Duodenal mucosa (tissue), 2 donors: Measurements from ENCODE around the gene PCDHGB7.
"Not testable (repeated sequence)": the region's sequence is repeated elsewhere in the genome, so short reads cannot be mapped to it uniquely, and the experiment has no call there.

Experiments
- H3K27ac ChIP-seq: one replicate; pipeline ENCODE4 v1.7.0; 2013; ENCODE audit warnings: low read depth, low read length
- H3K27me3 ChIP-seq, 2 donors: one replicate each; pipeline ENCODE4 v1.7.0; 2013; ENCODE audit warnings: low read length in 2 of 2, control low read depth in 1 of 2; ENCODE audit not compliant: insufficient read depth in 2 of 2, control insufficient read depth in 1 of 2
- H3K36me3 ChIP-seq, 2 donors: one replicate each; pipeline ENCODE4 v1.7.0; 2013; ENCODE audit warnings: low read length in 2 of 2, control low read depth in 1 of 2; ENCODE audit not compliant: insufficient read depth in 2 of 2, control insufficient read depth in 1 of 2
- H3K4me1 ChIP-seq, 2 donors: one replicate each; pipeline ENCODE4 v1.7.0; 2013; ENCODE audit warnings: low read length in 2 of 2, control low read depth in 1 of 2; ENCODE audit not compliant: insufficient read depth in 2 of 2, control insufficient read depth in 1 of 2
- H3K4me3 ChIP-seq, 2 donors: one replicate each; pipeline ENCODE4 v1.7.0; 2013; ENCODE audit warnings: low read length in 2 of 2, low read depth in 1 of 2
- H3K9ac ChIP-seq, 2 donors: one replicate each; pipeline ENCODE4 v1.7.0; 2013; ENCODE audit warnings: low read length in 2 of 2, low read depth in 1 of 2
- H3K9me3 ChIP-seq, 2 donors: one replicate each; pipeline ENCODE4 v1.7.0; 2013; ENCODE audit warnings: low read length in 2 of 2, control low read depth in 1 of 2; ENCODE audit not compliant: control insufficient read depth in 1 of 2

PCDHGB7 gene

GRCh38 chr5:141417494-141418172, at the start of gene PCDHGB7:
Gene PCDHGB7 (plus strand): TSS chr5:141417677. CDS start chr5:141417860, 183 bp downstream.
- H3K27ac ChIP-seq, H3K27me3 ChIP-seq, H3K36me3 ChIP-seq, H3K9ac ChIP-seq, H3K4me1 ChIP-seq: not testable (repeated sequence)
- H3K4me3 ChIP-seq = peak within 1 kb of the TSS; percentile 39 to 53
- H3K9me3 ChIP-seq = peaks cover 48 to 66% of the 10 kb centered on the region in 2 donors

GRCh38 chr5:141369994-141370848, 47.3 kb upstream of the PCDHGB7 start, which contains the start of gene PCDHGB3:
Gene PCDHGB3 (plus strand): TSS chr5:141370242. CDS start chr5:141370395, 153 bp downstream.
- Histone ChIP-seq H3K27me3 (peaks cover 0 to 5% of the 10 kb centered on the region in 2 donors), H3K9ac (no peak within 1 kb of the TSS), H3K27ac (no peak within 1 kb of the TSS), H3K36me3 (no peaks in the 10 kb centered on the region), H3K4me3 (peak within 1 kb of the TSS; percentile 18 to 49), H3K9me3 (peaks cover 38 to 46% of the 10 kb centered on the region in 2 donors), H3K4me1 (no peaks in the 10 kb centered on the region)

- Histone ChIP-seq H3K9me3 (peaks cover 40 to 47% of the 10 kb centered on the region in 2 donors), H3K9ac (no peak overlapping the region), H3K27me3 (peaks cover 0 to 5% of the 10 kb centered on the region in 2 donors), H3K36me3 (no peaks in the 10 kb centered on the region), H3K4me1 (no peaks in the 10 kb centered on the region), H3K27ac (no peak overlapping the region), H3K4me3 (peak overlapping the region in 1 of 2 donors; percentile 21)
Measured at GRCh38 chr5:141371572-141372475, 45.7 kb upstream of the PCDHGB7 start.

GRCh38 chr5:141373673-141374317, 43.7 kb upstream of the PCDHGB7 start, which contains the start of gene PCDHGA6:
Gene PCDHGA6 (plus strand): TSS chr5:141373891. CDS start chr5:141374084, 193 bp downstream.
- H3K4me1 ChIP-seq = no peaks in the 10 kb centered on the region
- H3K9ac ChIP-seq = no peak within 1 kb of the TSS
- H3K27ac ChIP-seq = no peak within 1 kb of the TSS

GRCh38 chr5:141374627-141375026, 42.9 kb upstream of the PCDHGB7 start:
- Histone ChIP-seq H3K27me3 (peaks cover 0 to 5% of the 10 kb centered on the region in 2 donors), H3K9me3 (peaks cover 40 to 49% of the 10 kb centered on the region in 2 donors), H3K4me1 (no peaks in the 10 kb centered on the region), H3K4me3 (no peak overlapping the region), H3K9ac (no peak overlapping the region), H3K27ac (no peak overlapping the region), H3K36me3 (no peaks in the 10 kb centered on the region)

More at GRCh38 chr5:141373673-141374317, 43.7 kb upstream of the PCDHGB7 start, which contains the start of gene PCDHGA6:
- Histone ChIP-seq H3K9me3 (peaks cover 40 to 49% of the 10 kb centered on the region in 2 donors), H3K27me3 (peaks cover 0 to 5% of the 10 kb centered on the region in 2 donors), H3K36me3 (no peaks in the 10 kb centered on the region), H3K4me3 (peak within 1 kb of the TSS in 1 of 2 donors; percentile 43)

GRCh38 chr5:141375444-141376155, 41.9 kb upstream of the PCDHGB7 start:
- not testable (repeated sequence) for H3K9ac ChIP-seq, H3K4me3 ChIP-seq, H3K27me3 ChIP-seq, H3K4me1 ChIP-seq, H3K36me3 ChIP-seq, H3K27ac ChIP-seq
- peaks cover 33 to 47% of the 10 kb centered on the region in 2 donors for H3K9me3 ChIP-seq

- Histone ChIP-seq H3K9ac (no peak within 1 kb of the TSS), H3K27me3 (peaks cover 0 to 5% of the 10 kb centered on the region in 2 donors), H3K27ac (no peak within 1 kb of the TSS), H3K9me3 (peaks cover 11 to 24% of the 10 kb centered on the region in 2 donors), H3K4me1 (no peaks in the 10 kb centered on the region), H3K4me3 (peak within 1 kb of the TSS; percentile 25 to 43), H3K36me3 (no peaks in the 10 kb centered on the region)
Measured at GRCh38 chr5:141382469-141383294, 34.8 kb upstream of the PCDHGB7 start, which contains the start of gene PCDHGA7. Gene PCDHGA7 (plus strand): TSS chr5:141382742. CDS start chr5:141382900, 158 bp downstream.

- peaks cover 13 to 27% of the 10 kb centered on the region in 2 donors for H3K9me3 ChIP-seq
- H3K27ac ChIP-seq = no peak overlapping the region
- no peak overlapping the region for H3K9ac ChIP-seq
- peak overlapping the region; percentile 23 to 43 for H3K4me3 ChIP-seq
- peaks cover 0 to 5% of the 10 kb centered on the region in 2 donors for H3K27me3 ChIP-seq
- no peaks in the 10 kb centered on the region for H3K36me3 ChIP-seq
- no peaks in the 10 kb centered on the region for H3K4me1 ChIP-seq
Measured at GRCh38 chr5:141383345-141383744, 34.1 kb upstream of the PCDHGB7 start.
